HEK293T (cell line): ENCODE results near the gene ARIH2.

Experiments
- CTCF ChIA-PET: fragments of 350-600 bp; formaldehyde crosslinking; extraction: SDS; loops from one replicate; lab custom pipeline; 2021; ENCODE audit warnings: antibody characterized with exemption, inconsistent platforms; lab: Yijun Ruan, JAX
- POLR2A ChIA-PET: fragments of 350-600 bp; formaldehyde crosslinking; extraction: SDS; loops from one replicate; lab custom pipeline; 2020; ENCODE audit warnings: antibody characterized with exemption, inconsistent platforms; lab: Yijun Ruan, JAX
- DNase-seq: peaks from one replicate; pipeline ENCODE4 v3.0.0; 2012; ENCODE audit warnings: mixed read lengths; ENCODE audit errors: extremely low spot score
- ARNT ChIP-seq: fragments of 450-650 bp; IDR thresholded peaks from 2 replicates; pipeline ENCODE4 v1.6.1; 2017; ENCODE audit warnings: mild to moderate bottlenecking
- BHLHE40 ChIP-seq: fragments of 450-650 bp; IDR thresholded peaks from 2 replicates; pipeline ENCODE4 v1.6.1; 2016; ENCODE audit warnings: mild to moderate bottlenecking, moderate library complexity, borderline replicate concordance
- CTBP1 ChIP-seq: fragments of 450-650 bp; IDR thresholded peaks from 2 replicates; pipeline ENCODE4 v1.6.1; 2016; ENCODE audit warnings: borderline replicate concordance
- ELF4 ChIP-seq: fragments of 450-650 bp; IDR thresholded peaks from 2 replicates; pipeline ENCODE4 v1.6.1; 2017; ENCODE audit warnings: antibody characterized with exemption
- FOXA1 ChIP-seq: fragments of 450-650 bp; IDR thresholded peaks from 2 replicates; pipeline ENCODE4 v1.6.1; 2016; ENCODE audit warnings: mild to moderate bottlenecking
- FOXK2 ChIP-seq: fragments of 450-650 bp; IDR thresholded peaks from 2 replicates; pipeline ENCODE4 v1.6.1; 2016; ENCODE audit warnings: mild to moderate bottlenecking
- FOXM1 ChIP-seq: fragments of 450-650 bp; IDR thresholded peaks from 2 replicates; pipeline ENCODE4 v1.6.1; 2017; ENCODE audit warnings: mild to moderate bottlenecking, borderline replicate concordance
- HDGF ChIP-seq: fragments of 450-650 bp; IDR thresholded peaks from 2 replicates; pipeline ENCODE4 v1.6.1; 2017; ENCODE audit warnings: antibody characterized with exemption, borderline replicate concordance
- L3MBTL2 ChIP-seq: fragments of 450-650 bp; conservative IDR thresholded peaks from 2 replicates; pipeline ENCODE4 v1.6.1; 2016; ENCODE audit warnings: mild to moderate bottlenecking
- LEF1 ChIP-seq: fragments of 450-650 bp; IDR thresholded peaks from 2 replicates; pipeline ENCODE4 v1.6.1; 2017; ENCODE audit warnings: mild to moderate bottlenecking, borderline replicate concordance
- NFRKB ChIP-seq: fragments of 450-650 bp; IDR thresholded peaks from 2 replicates; pipeline ENCODE4 v1.6.1; 2016; ENCODE audit warnings: mild to moderate bottlenecking, moderate library complexity
- SP1 ChIP-seq: fragments of 450-650 bp; IDR thresholded peaks from 2 replicates; pipeline ENCODE4 v1.6.1; 2017
- SUZ12 ChIP-seq: fragments of 450-650 bp; IDR thresholded peaks from 2 replicates; pipeline ENCODE4 v1.6.1; 2016; ENCODE audit warnings: mild to moderate bottlenecking
- TARDBP ChIP-seq: fragments of 450-650 bp; IDR thresholded peaks from 2 replicates; pipeline ENCODE4 v1.6.1; 2016
- ZNF384 ChIP-seq: fragments of 450-650 bp; IDR thresholded peaks from 2 replicates; pipeline ENCODE4 v1.6.1; 2016
- TF ChIP-seq, protein P1 (sequence below): fragments of 450-650 bp; IDR thresholded peaks from 2 replicates; pipeline ENCODE4 v1.6.1; 2016

Gene ARIH2

GRCh38 chr3:48962340-48962739 is 43.7 kb downstream of the ARIH2 start:
- ChIA-PET POLR2A (no interaction called here), CTCF (no interaction called here)
- TF ChIP-seq TARDBP, result no peak
- TF ChIP-seq FOXK2, result no peak
- TF ChIP-seq ELF4, result no peak
- no peak for TF ChIP-seq LEF1
- TF ChIP-seq SUZ12, result no peak
- DNase-seq, result no peak

- TF ChIP-seq FOXK2, result no peak
- TF ChIP-seq, protein P1, sequence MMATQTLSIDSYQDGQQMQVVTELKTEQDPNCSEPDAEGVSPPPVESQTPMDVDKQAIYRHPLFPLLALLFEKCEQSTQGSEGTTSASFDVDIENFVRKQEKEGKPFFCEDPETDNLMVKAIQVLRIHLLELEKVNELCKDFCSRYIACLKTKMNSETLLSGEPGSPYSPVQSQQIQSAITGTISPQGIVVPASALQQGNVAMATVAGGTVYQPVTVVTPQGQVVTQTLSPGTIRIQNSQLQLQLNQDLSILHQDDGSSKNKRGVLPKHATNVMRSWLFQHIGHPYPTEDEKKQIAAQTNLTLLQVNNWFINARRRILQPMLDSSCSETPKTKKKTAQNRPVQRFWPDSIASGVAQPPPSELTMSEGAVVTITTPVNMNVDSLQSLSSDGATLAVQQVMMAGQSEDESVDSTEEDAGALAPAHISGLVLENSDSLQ, result no peak
- no peak for TF ChIP-seq ARNT
- TF ChIP-seq NFRKB, result no peak
- no peak for TF ChIP-seq FOXM1
- no peak for TF ChIP-seq TARDBP
- no peak for TF ChIP-seq FOXA1
- TF ChIP-seq BHLHE40, result no peak
- no peak for TF ChIP-seq ELF4
- no peak for TF ChIP-seq SP1
- TF ChIP-seq ZNF384, result no peak
- no peak for TF ChIP-seq HDGF
- TF ChIP-seq LEF1, result no peak
- TF ChIP-seq L3MBTL2, result no peak
- TF ChIP-seq SUZ12, result no peak
- DNase-seq, result no peak
- CTCF ChIA-PET, result no interaction called here
- POLR2A ChIA-PET, result no interaction called here
Observed at GRCh38 chr3:48962939-48963338, 44.3 kb downstream of the ARIH2 start.

DNA sequence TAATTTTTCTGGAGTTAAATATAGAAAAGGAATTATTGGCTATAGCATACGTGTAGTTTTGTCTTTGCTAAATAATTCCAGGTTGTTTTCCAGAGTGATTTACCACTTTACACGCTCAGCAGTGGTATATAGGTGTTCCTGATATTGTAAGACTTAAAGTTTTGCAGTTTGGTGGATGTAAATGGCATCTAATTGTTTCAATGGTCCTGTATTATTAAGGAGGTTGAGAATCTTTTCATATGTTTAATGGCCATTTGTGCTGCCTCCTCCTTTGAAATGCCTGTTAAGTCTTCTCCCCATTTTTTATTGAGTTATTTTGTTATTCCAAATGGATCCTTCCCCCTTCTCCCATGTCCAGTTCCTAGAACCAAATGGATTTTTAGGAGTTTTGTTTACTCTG is 44.9 kb downstream of the ARIH2 start:
- ChIA-PET CTCF (no interaction called here), POLR2A (no interaction called here)
- TF ChIP-seq ZNF384, result no peak
- no peak for TF ChIP-seq FOXM1
- no peak for TF ChIP-seq SUZ12
- no peak for TF ChIP-seq TARDBP
- TF ChIP-seq NFRKB, result no peak
- no peak for TF ChIP-seq ARNT
- TF ChIP-seq FOXA1, result no peak
- no peak for TF ChIP-seq L3MBTL2
- DNase-seq, result no peak

GRCh38 chr3:48966367-48966766 is 47.7 kb downstream of the ARIH2 start:
- no peak for DNase-seq

DNA sequence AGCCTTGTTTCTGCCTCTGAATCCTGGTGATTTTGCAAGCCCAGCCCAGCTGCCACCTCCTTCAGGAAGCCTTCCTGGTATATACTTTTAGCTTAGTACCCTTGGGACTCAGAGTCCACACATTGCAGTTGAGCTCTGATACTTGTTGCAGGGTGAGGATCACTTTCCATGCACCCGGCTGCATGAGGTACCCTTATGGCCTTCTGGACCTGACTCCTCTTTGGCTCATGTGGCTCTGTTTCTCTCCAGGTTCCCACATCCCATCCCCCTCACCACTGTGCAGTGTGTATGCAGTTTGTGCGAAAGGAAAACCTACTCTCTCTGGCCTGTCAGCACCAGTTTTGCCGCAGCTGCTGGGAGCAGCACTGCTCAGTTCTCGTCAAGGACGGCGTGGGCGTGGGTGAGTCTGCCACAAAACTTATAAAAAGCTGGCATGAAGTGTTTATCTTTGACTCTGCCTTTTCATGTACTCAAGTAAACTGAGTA is 48.3 kb downstream of the ARIH2 start:
- CTCF ChIA-PET, result no interaction called here
- POLR2A ChIA-PET, result no interaction called here
- DNase-seq, result no peak
- TF ChIP-seq SUZ12, result no peak
- TF ChIP-seq ZNF384, result no peak
- TF ChIP-seq CTBP1, result no peak
- no peak for TF ChIP-seq ELF4
- no peak for TF ChIP-seq LEF1
- no peak for TF ChIP-seq SP1

More at GRCh38 chr3:48966367-48966766, 47.7 kb downstream of the ARIH2 start:
- ChIA-PET POLR2A (no interaction called here), CTCF (no interaction called here)
- TF ChIP-seq SP1, result no peak
- TF ChIP-seq SUZ12, result no peak
- no peak for TF ChIP-seq TARDBP
- no peak for TF ChIP-seq L3MBTL2
- no peak for TF ChIP-seq BHLHE40
- no peak for TF ChIP-seq FOXK2
- TF ChIP-seq ARNT, result no peak
- no peak for TF ChIP-seq ELF4
- TF ChIP-seq CTBP1, result no peak
- no peak for TF ChIP-seq ZNF384
- TF ChIP-seq FOXA1, result no peak
- TF ChIP-seq, protein P1, result no peak
- no peak for TF ChIP-seq FOXM1
- no peak for TF ChIP-seq LEF1

- ChIA-PET CTCF (no interaction called here), POLR2A (no interaction called here)
- no peak for DNase-seq
- TF ChIP-seq ZNF384 (no peak), FOXA1 (no peak), BHLHE40 (no peak), FOXM1 (no peak), SP1 (no peak), HDGF (no peak), SUZ12 (no peak), CTBP1 (no peak), ARNT (no peak), TARDBP (no peak), ELF4 (no peak), NFRKB (no peak)
- TF ChIP-seq, protein P1, result no peak
Observed at GRCh38 chr3:48970586-48970985, 51.9 kb downstream of the ARIH2 start.
